Neutrophil (primary cell): ENCODE data around the gene ZNF326.
A peak's percentile ranks its signal among the peaks of the same experiment; 100 is the strongest.

Experiments used
- H3K27ac ChIP-seq: fragments of 200-600 bp; sonication (generic); 2 replicates; pipeline ENCODE4 v1.5.1; 2016; ENCODE audit warnings: mild to moderate bottlenecking, moderate library complexity
- H3K27me3 ChIP-seq: fragments of 200-600 bp; sonication (generic); 2 replicates; pipeline ENCODE4 v1.6.0; 2016; ENCODE audit warnings: mild to moderate bottlenecking
- H3K36me3 ChIP-seq: fragments of 200-600 bp; sonication (generic); 2 replicates; pipeline ENCODE4 v1.5.1; 2017
- H3K4me1 ChIP-seq, 2 experiments: fragments of 200-600 bp in 1 of 2; sonication (generic) in 1 of 2; 1 replicate in 1 of 2; 2 replicates in 1 of 2; pipeline versions ENCODE4 v1.5.1 to v1.6.1; 2013 to 2016; ENCODE audit warnings: low read depth in 1 of 2, low read length in 1 of 2, mild to moderate bottlenecking in 1 of 2, moderate library complexity in 1 of 2; ENCODE audit not compliant: control insufficient read depth in 1 of 2, insufficient read depth in 1 of 2
- H3K4me3 ChIP-seq, 2 experiments: fragments of 200-600 bp in 1 of 2; sonication (generic) in 1 of 2; 1 replicate in 1 of 2; 2 replicates in 1 of 2; pipeline ENCODE4 v1.5.1; 2013 to 2016; ENCODE audit warnings: low read depth in 1 of 2, low read length in 1 of 2, mild to moderate bottlenecking in 1 of 2, moderate library complexity in 1 of 2
- H3K9me3 ChIP-seq: fragments of 200-600 bp; sonication (generic); 2 replicates; pipeline ENCODE4 v1.5.1; 2016
- TF ChIP-seq, protein P1 (sequence below): fragments of 200-600 bp; sonication (generic); IDR thresholded peaks from 2 replicates; pipeline ENCODE4 v1.5.1; 2016; ENCODE audit warnings: antibody characterized with exemption

ZNF326 gene

GRCh38 chr1:90023691-90024090, 28.8 kb downstream of the ZNF326 start:
- TF ChIP-seq, protein P1, sequence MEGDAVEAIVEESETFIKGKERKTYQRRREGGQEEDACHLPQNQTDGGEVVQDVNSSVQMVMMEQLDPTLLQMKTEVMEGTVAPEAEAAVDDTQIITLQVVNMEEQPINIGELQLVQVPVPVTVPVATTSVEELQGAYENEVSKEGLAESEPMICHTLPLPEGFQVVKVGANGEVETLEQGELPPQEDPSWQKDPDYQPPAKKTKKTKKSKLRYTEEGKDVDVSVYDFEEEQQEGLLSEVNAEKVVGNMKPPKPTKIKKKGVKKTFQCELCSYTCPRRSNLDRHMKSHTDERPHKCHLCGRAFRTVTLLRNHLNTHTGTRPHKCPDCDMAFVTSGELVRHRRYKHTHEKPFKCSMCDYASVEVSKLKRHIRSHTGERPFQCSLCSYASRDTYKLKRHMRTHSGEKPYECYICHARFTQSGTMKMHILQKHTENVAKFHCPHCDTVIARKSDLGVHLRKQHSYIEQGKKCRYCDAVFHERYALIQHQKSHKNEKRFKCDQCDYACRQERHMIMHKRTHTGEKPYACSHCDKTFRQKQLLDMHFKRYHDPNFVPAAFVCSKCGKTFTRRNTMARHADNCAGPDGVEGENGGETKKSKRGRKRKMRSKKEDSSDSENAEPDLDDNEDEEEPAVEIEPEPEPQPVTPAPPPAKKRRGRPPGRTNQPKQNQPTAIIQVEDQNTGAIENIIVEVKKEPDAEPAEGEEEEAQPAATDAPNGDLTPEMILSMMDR = no peak
- Histone ChIP-seq H3K9me3 (no peaks in the 10 kb centered on the region), H3K4me1 (no peaks in the 10 kb centered on the region), H3K27ac (no peak overlapping the region), H3K4me3 (no peak overlapping the region), H3K36me3 (peaks cover 53% of the 10 kb centered on the region), H3K27me3 (no peaks in the 10 kb centered on the region)

DNA sequence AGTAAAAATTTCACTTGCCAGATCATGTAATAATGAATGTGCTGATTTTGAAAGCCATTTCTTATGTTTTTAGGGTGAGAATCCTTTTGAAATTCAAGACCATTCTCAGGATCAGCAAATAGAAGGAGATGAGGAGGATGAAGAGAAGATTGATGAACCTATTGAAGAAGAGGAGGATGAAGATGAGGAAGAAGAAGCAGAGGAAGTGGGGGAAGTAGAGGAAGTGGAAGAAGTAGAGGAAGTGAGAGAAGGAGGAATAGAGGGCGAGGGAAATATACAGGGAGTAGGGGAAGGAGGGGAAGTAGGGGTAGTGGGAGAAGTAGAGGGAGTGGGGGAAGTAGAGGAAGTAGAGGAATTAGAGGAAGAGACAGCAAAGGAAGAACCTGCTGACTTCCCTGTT, 32.4 kb downstream of the ZNF326 start:
- TF ChIP-seq, protein P1 = no peak
- Histone ChIP-seq H3K4me3 (no peak overlapping the region), H3K4me1 (no peaks in the 10 kb centered on the region), H3K9me3 (no peaks in the 10 kb centered on the region), H3K27ac (peak overlapping the region; percentile 48), H3K36me3 (peaks cover 29% of the 10 kb centered on the region), H3K27me3 (no peaks in the 10 kb centered on the region)

- Histone ChIP-seq H3K9me3 (no peaks in the 10 kb centered on the region), H3K4me1 (no peaks in the 10 kb centered on the region), H3K4me3 (no peak overlapping the region), H3K36me3 (no peaks in the 10 kb centered on the region), H3K27ac (no peak overlapping the region), H3K27me3 (peaks cover under 1% of the 10 kb centered on the region)
- TF ChIP-seq, protein P1 = no peak
Measured at GRCh38 chr1:90039652-90040051, 44.7 kb downstream of the ZNF326 start.

DNA sequence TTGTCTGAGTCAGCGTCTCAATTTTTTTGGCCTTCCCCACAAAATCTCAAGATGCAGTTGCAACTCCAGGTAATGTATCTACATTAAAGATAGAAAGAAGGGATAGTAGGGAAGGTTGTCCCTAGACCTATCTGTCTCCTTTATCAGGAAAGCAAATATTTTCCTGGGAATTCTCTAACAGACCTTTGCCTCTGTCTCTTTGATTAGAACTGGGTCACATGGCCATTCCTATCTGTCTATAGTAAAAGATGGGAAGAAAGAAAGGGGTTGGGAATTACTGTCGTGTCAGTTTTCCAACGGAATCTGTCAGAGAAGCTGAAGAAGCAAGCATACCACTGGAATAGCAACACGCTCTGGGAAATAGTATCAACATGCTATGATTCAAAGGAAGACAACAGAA, 48.7 kb downstream of the ZNF326 start:
- H3K4me1 ChIP-seq = no peaks in the 10 kb centered on the region
- TF ChIP-seq, protein P1 = no peak
- H3K4me3 ChIP-seq = no peak overlapping the region
- H3K9me3 ChIP-seq = no peaks in the 10 kb centered on the region
- no peaks in the 10 kb centered on the region for H3K36me3 ChIP-seq
- no peak overlapping the region for H3K27ac ChIP-seq
- H3K27me3 ChIP-seq = peaks cover 5% of the 10 kb centered on the region

DNA sequence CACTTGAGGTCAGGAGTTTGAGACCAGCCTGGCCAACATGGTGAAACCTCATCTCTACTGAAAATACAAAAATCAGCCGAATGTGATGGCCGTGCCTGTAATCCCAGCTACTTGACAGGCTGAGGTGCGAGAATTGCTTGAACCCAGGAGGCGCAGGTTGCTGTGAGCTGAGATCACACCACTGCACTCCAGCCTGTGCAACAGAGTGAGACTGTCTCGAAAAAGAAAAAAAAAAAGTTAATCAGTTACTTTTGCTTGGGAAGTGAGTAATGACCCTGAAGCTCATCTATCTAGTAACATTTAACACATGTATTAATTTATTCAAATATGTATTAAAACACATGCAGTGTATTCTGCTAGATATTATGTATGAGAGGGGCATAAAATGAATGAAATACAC, 49.4 kb downstream of the ZNF326 start:
- Histone ChIP-seq H3K9me3 (no peaks in the 10 kb centered on the region), H3K4me3 (no peak overlapping the region), H3K36me3 (no peaks in the 10 kb centered on the region), H3K27ac (no peak overlapping the region), H3K4me1 (no peaks in the 10 kb centered on the region), H3K27me3 (peaks cover 5% of the 10 kb centered on the region)
- TF ChIP-seq, protein P1 = no peak
